ENCODE data around the gene GBA2.

- no peak for TF ChIP-seq CTCF (IDR thresholded peaks at IDR 0.05)
- TF ChIP-seq POLR2A (IDR thresholded peaks at IDR 0.05), result no peak
- TF ChIP-seq POLR2AphosphoS5 (IDR thresholded peaks at IDR 0.05), result no peak
Observed at GRCh38 chr9:35774907-35775635, 26.0 kb upstream of the GBA2 start.

Measured in prostate gland (tissue), 2 donors.